Activated naive CD4-positive, alpha-beta T cell treated with Interleukin-2 at 50 U/mL for 16 hours (primary cell): ENCODE measurements around the gene DDX1.

Experiments
- DNase-seq: peaks from one replicate; pipeline ENCODE4 v3.0.0-alpha.2; 2020

Gene DDX1

DNA sequence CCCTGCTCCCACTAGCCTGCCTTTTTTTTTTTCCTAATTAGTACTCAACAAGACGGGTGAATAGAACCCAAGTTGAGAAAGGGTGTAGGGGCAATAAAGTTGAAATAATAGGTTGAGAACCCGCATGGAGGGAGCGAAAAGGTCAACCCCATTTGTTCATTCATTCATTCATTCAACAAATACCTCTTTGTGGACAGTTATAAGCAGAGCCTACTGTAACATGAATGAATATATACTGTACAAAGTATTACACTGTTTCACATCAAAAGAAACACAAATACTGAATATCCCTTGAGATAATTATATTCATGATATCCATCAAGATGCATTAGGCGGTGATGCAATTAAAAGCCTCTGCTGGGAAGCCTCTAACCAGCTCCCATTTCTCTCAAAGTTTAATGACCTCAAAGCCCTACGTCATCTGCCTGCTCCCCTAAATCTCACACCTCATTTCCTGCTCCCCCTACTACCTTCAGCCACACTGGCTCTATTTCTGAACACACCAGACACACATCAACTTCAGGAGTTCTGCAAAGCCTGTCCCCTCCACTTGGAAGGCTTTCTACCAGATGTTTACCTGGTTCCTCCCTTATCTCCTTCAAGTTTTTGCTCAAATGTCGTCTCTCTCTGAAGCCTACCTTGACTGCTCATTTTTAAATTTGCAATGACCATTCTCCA, 29.2 kb upstream of the DDX1 start:
- DNase-seq: no peak

DNA sequence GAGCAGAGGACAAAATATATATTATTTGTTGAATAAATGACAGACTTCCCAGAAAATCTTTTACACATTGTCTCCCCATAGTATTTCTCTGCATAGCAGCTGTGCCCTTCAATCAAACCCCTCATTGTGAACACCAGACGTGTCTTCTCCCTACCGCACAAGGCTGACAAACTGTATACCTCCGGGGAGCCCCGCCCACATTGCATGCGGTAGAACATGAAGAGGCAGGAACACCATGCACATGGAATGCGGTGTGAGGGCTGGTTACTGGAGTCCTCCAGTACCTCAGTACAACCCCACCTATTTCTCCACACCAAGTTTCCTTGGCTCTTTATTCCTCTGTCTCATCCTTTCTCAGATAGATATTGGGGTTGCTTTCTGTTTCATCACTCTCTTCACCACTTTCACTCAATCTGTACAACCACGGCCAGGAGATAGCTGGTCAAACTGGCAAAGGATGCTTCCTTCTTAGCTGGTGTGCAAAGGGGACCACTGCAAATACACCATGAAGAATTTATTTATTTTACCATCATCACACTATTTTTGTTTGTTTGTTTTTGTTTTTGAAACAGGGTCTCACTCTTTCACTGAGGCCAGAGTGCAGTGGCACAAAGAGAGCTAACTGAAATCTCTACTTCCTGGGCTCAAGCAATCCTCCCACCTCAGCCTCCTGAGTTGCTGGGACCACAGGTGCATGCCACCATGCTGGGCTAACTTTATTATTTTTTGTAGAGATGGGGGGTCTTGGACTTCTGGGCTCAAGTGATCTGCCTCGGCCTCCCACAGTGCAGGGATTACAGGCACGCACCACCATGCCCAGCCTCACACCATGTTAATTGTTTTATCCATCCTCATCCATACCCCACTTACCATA, 28.2 kb upstream of the DDX1 start:
- DNase-seq: no peak

DNA sequence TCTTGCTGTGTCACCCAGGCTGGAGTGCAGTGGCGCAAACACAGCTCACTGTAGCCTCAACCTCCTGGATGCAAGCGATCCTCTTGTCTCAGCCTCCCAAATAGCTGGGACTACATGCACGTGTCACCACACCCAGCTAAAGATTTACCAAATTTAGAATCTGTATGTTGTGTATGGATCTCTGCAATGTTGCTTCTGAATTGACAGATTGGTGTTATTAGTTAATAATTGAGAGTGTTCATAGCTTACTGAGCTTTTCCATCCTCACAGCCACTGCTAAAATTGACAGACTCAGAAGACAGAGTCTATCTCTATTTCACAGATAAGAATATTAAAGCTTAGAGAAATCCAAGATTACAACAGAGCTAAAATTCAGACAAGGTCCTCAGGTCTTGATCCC, 26.3 kb upstream of the DDX1 start:
- DNase-seq: no peak

DNA sequence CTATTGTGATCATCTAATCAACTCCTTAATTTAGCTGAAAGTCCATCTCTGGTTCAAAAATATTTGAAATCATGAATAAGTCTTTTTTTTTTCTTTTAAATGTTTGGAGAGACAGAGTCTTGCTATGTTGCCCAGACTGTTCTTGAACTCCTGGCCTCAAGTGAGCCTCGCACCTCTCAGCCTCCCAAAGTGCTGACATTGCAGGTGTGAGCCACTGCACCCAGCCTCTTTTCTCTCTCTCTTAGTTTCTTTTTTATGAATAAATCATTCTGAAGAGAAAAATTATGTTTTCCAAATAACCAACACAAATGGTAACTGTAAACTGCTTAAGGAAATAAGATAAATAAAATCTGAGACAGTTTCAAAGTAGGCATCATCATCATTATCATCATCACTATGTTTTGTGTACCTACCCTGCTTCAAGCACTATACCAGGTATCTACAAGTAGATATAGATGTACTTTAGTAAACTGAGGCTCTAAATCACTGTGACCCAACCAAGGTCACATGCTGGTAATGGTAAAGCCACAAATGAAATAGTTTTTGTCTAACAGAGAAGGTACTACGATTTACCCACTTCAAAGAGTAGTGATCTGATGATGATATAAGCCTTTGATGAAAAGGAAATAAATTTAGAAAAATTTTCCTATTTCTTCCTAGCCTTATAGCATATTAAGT, 25.5 kb upstream of the DDX1 start:
- no peak for DNase-seq

DNA sequence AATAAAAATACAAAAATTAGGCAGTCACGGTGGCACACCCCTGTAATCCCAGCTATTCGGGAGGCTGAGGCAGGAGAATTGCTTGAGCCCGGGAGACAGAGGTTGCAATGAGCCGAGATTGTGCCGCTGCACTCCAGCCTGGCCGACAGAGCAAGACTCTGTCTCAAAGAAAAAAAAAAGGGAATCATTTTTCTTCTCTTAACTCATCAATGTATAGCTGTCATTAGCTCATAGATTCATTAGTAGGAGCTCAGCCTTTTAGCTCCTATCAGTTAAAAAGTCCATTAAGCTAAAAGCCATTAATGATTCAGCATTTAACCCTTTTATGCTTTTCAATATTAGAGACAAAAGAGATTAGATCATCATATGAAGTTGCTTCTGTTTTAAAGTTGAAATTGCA, 24.8 kb upstream of the DDX1 start:
- DNase-seq: no peak

DNA sequence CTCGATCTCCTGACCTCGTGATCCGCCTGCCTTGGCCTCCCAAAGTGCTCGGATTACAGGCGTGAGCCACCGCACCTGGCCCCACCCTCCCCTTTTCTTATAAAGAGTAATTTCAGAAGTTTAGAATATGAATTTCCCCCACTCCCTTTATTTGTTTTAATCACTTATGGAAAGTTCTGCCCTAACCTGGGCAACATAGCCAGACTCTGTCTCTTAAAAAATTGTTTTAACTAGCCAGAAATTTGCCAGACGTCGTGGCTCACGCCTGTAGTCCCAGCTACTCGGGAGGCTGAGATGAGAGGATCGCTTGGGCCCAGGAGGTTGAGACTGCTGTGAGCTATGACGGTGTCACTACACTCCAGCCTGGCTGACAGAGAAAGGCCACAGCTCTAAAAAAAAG, 22.8 kb upstream of the DDX1 start:
- DNase-seq: no peak

- DNase-seq: no peak
Measured at GRCh38 chr2:15570104-15570503, 21.6 kb upstream of the DDX1 start.

- no peak for DNase-seq
Measured at GRCh38 chr2:15571729-15572128, 19.9 kb upstream of the DDX1 start.

- DNase-seq: peak; percentile 87
Measured at GRCh38 chr2:15577071-15577735, 14.5 kb upstream of the DDX1 start.

DNA sequence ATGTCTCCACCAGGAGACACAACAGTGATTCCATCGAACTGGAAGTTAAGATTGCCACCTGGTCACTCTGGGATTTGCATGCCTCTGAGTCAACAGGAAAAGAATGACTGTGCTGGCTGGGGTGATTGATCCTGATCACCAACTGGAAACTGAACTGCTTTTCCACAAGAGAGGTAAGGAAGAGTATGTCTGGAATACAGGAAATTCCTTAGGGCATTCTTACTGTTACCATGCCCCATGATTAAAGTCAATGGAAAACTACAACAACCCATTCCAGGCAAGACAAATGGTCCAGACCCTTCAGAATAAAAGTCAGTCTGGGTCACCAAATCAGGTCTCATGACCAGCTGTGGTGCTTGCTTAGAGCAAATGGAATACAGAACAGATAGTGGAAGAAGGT, 12.0 kb upstream of the DDX1 start:
- no peak for DNase-seq

GRCh38 chr2:15580451-15580850, 11.2 kb upstream of the DDX1 start:
- DNase-seq: no peak

- DNase-seq: no peak
Measured at GRCh38 chr2:15582710-15583357, 8.8 kb upstream of the DDX1 start.

- no peak for DNase-seq
Measured at GRCh38 chr2:15583826-15584225, 7.8 kb upstream of the DDX1 start.

GRCh38 chr2:15584316-15584715, 7.4 kb upstream of the DDX1 start:
- no peak for DNase-seq

- no peak for DNase-seq
Measured at GRCh38 chr2:15584767-15585469, 6.8 kb upstream of the DDX1 start.

GRCh38 chr2:15588329-15588919, 3.2 kb upstream of the DDX1 start:
- DNase-seq: peak; percentile 13

DNA sequence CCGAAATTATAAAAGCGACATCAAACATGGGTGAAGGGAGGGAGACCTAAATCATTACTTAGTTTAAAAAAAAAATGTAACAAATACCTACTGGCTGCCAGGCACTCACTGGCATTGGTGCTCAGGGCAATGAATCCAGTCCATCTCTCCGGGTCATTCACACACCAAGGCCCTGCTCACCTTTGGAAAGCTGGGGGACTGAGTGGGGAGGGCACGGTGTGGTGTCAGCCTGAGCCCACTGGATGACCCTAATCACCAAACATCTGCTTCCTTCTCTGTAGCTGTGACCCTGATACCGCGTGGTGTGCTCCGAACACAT, 336 bp upstream of the DDX1 start:
- no peak for DNase-seq

DNA sequence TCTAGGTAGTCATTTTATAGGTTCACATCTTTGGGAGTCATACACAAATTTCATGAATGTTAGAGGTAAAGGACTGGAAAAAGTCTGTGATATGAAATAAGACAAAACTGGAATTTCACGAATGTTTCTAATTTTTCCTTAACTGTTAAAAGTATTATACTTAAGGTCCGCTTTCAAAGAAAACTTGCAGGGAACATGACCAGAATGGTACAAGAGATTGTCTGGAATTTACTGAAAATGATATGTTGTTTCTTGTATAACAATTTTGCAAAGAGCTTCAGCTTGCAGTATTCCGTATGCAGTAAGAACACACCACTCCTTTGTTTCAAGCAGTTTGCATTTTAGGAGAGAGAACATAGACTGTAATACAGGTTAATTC, 1.6 kb downstream of the DDX1 start:
- no peak for DNase-seq

- no peak for DNase-seq
Measured at GRCh38 chr2:15594291-15595256, 2.9 kb downstream of the DDX1 start.

DNA sequence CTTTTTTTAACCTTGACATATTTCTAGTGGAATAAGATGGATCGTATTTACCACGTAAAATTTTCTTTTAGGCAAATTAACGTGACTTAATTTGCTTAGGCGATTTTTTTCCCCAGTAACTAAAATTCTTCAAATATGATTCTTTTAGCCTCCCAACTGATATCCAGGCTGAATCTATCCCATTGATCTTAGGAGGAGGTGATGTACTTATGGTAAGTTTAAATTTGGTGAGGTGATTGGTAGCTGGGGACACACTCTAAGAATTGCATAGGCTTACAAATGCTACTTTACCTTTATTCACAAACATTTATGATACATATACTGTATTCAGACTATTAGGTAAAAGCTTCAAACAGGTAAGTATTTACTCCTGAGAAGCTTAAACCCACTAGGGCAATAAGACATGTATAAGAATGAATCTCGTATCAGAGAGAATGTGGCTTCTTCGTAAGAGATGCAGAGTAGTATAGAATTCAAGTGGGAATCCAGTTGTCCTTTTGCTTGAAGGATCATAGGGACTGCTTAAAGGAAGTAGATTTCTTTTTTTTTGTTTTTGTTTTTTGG, 3.8 kb downstream of the DDX1 start:
- no peak for DNase-seq
